HEK293 (cell line): ENCODE measurements around the gene RPL36.

Experiments used
- CTCF ChIA-PET: fragments of 350-600 bp; formaldehyde crosslinking; extraction: SDS; loops from one replicate; lab custom pipeline; 2021; ENCODE audit warnings: antibody characterized with exemption; lab: Yijun Ruan, JAX
- POLR2A ChIA-PET: fragments of 300-600 bp; formaldehyde crosslinking; extraction: SDS; loops from one replicate; lab custom pipeline; 2020; ENCODE audit warnings: antibody characterized with exemption, inconsistent platforms; lab: Yijun Ruan, JAX
- H3K27ac ChIP-seq: fragments of 200-500 bp; sonication (Bioruptor generic); 2 replicates; pipeline ENCODE4 v1.5.1; 2014; ENCODE audit warnings: low read depth, low read length, control low read depth, inconsistent platforms; ENCODE audit errors: extremely low read depth
- H3K36me3 ChIP-seq, 2 experiments: fragments of 200-500 bp in 1 of 2; sonication (Bioruptor generic) in 1 of 2; 1 replicate in 1 of 2; 2 replicates in 1 of 2; pipeline ENCODE4 v1.5.1; 2014 to 2017; ENCODE audit warnings: inconsistent platforms in 2 of 2, low read length in 2 of 2; ENCODE audit not compliant: control insufficient read depth in 2 of 2, insufficient read depth in 1 of 2
- H3K4me1 ChIP-seq: fragments of 200-500 bp; sonication (Bioruptor generic); 2 replicates; pipeline ENCODE4 v1.5.1; 2014; ENCODE audit warnings: mild to moderate bottlenecking, low read length, inconsistent platforms; ENCODE audit not compliant: control insufficient read depth, insufficient read depth
- H3K4me3 ChIP-seq: 2 replicates; pipeline ENCODE4 v1.5.1; 2011; ENCODE audit warnings: low read depth, mild to moderate bottlenecking, control low read depth, low read length, moderate library complexity
- H3K9me3 ChIP-seq: fragments of 200-500 bp; sonication (Bioruptor generic); 2 replicates; pipeline ENCODE4 v1.5.1; 2014; ENCODE audit warnings: low read depth, low read length, inconsistent platforms; ENCODE audit not compliant: control insufficient read depth, insufficient read depth
- GLI2 ChIP-seq: fragments of 450-650 bp; formaldehyde crosslinking; IDR thresholded peaks from 2 replicates; pipeline ENCODE4; 2017; ENCODE audit warnings: missing biosample characterization, missing genetic modification characterization, low read depth, borderline replicate concordance
- GLIS1 ChIP-seq: fragments of 450-650 bp; formaldehyde crosslinking; IDR thresholded peaks from 2 replicates; pipeline ENCODE4 v1.5.1; 2016; ENCODE audit warnings: missing biosample characterization, missing genetic modification characterization
- GLIS2 ChIP-seq: fragments of 450-650 bp; formaldehyde crosslinking; IDR thresholded peaks from 2 replicates; pipeline ENCODE4 v1.5.1; 2016; ENCODE audit warnings: missing biosample characterization, missing genetic modification characterization
- KLF1 ChIP-seq: fragments of 450-650 bp; formaldehyde crosslinking; IDR thresholded peaks from 2 replicates; pipeline ENCODE4 v1.5.1; 2016; ENCODE audit warnings: missing biosample characterization, missing genetic modification characterization
- KLF17 ChIP-seq: fragments of 450-650 bp; formaldehyde crosslinking; IDR thresholded peaks from 2 replicates; pipeline ENCODE4 v1.5.1; 2016; ENCODE audit warnings: missing biosample characterization, missing genetic modification characterization
- PRDM2 ChIP-seq: fragments of 450-650 bp; formaldehyde crosslinking; IDR thresholded peaks from 2 replicates; pipeline ENCODE4 v1.5.1; 2016; ENCODE audit warnings: missing biosample characterization, missing genetic modification characterization, borderline replicate concordance
- ZBTB8A ChIP-seq: fragments of 450-650 bp; formaldehyde crosslinking; IDR thresholded peaks from 2 replicates; pipeline ENCODE4 v1.5.1; 2016; ENCODE audit warnings: missing biosample characterization, missing genetic modification characterization
- ZNF391 ChIP-seq: fragments of 450-650 bp; formaldehyde crosslinking; IDR thresholded peaks from 2 replicates; pipeline ENCODE4 v1.5.1; 2016; ENCODE audit warnings: low read depth, missing biosample characterization, missing genetic modification characterization, borderline replicate concordance
- ZNF510 ChIP-seq: fragments of 450-650 bp; formaldehyde crosslinking; IDR thresholded peaks from 2 replicates; pipeline ENCODE4 v1.5.1; 2018; ENCODE audit warnings: mild to moderate bottlenecking, missing genetic modification characterization, missing biosample characterization; ENCODE audit not compliant: insufficient replicate concordance
- ZNF513 ChIP-seq: fragments of 450-650 bp; IDR thresholded peaks from 2 replicates; pipeline ENCODE4 v1.5.1; 2018; ENCODE audit warnings: missing biosample characterization, missing genetic modification characterization
- ZNF518A ChIP-seq: fragments of 450-650 bp; formaldehyde crosslinking; conservative IDR thresholded peaks from 2 replicates; pipeline ENCODE4 v1.5.1; 2016; ENCODE audit warnings: low read depth, missing biosample characterization, missing genetic modification characterization
- ZNF610 ChIP-seq: fragments of 450-650 bp; formaldehyde crosslinking; IDR thresholded peaks from 2 replicates; pipeline ENCODE4 v1.5.1; 2016; ENCODE audit warnings: missing biosample characterization, missing genetic modification characterization, borderline replicate concordance
- ZNF654 ChIP-seq: fragments of 450-650 bp; formaldehyde crosslinking; IDR thresholded peaks from 2 replicates; pipeline ENCODE4 v1.5.1; 2016; ENCODE audit warnings: low read depth, missing biosample characterization, missing genetic modification characterization
- ZNF785 ChIP-seq: fragments of 450-650 bp; formaldehyde crosslinking; IDR thresholded peaks from 2 replicates; pipeline ENCODE4 v1.5.1; 2016; ENCODE audit warnings: missing biosample characterization, missing genetic modification characterization
- ZNF791 ChIP-seq: fragments of 450-650 bp; formaldehyde crosslinking; IDR thresholded peaks from 2 replicates; pipeline ENCODE4 v1.5.1; 2016; ENCODE audit warnings: missing biosample characterization, missing genetic modification characterization
- TF ChIP-seq, protein P1 (sequence below): fragments of 450-650 bp; formaldehyde crosslinking; IDR thresholded peaks from 2 replicates; pipeline ENCODE4 v1.5.1; 2016; ENCODE audit warnings: missing biosample characterization, missing genetic modification characterization
- TF ChIP-seq, protein P2 (sequence below): fragments of 450-650 bp; formaldehyde crosslinking; IDR thresholded peaks from 2 replicates; pipeline ENCODE4 v1.5.1; 2016; ENCODE audit warnings: missing biosample characterization, missing genetic modification characterization

RPL36 gene

DNA sequence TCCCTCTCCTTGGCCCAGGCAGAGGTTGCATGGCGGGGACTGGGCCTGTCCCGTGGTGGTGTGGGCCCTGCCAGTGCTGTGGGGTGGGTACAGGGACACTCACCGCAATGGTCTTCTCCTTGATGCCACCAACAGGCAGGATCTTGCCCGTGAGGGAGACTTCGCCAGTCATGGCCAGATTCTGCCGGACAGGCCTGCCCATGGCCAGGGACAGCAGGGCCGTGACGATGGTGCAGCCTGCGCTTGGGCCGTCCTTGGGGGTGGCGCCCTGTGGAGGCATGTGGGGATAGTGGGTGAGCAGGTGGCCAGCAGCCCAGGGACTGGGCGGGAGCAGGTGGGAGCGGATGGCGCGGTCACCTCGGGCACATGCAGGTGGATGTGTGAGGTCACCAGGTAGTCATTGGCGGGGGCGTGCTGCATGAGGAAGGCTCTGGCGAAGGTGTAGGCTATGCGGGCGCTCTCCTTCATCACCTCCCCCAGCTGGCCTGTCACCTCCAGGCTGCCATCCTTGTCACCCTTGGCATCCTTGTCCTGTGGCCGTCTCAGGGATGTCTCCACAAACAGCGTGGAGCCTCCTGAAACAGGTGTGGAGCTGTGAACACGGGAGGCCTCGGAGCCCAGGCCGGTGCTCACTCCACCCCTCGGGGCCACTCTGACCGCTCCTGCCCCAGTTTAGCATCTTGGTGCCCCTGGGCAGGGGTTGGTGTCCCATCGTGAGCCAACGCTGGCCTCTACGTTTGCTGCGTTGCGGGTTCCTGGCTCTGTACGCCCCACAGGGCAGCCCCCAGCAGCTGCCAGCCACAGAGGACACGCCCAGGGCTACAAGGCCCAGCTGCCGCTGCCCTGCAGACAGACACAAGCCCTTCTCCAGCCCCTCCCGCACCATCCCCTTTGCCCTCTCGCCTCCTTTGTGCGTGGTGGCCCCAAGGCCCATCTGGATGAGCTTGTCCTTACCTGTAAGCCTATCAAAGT is 3.4 kb downstream of the RPL36 start:
- no peak overlapping the region for H3K4me3 ChIP-seq
- ChIA-PET CTCF (interaction anchor here (1.1 kb wide), 1 partner anchor 16 kb away, joined by 3 read pairs; no protein-coding TSS in a partner anchor), POLR2A (interaction anchor here (0.5 to 1.5 kb wide), 3 partner anchors 10 to 101 kb away, joined by 3 to 6 read pairs (median 3); no protein-coding TSS in a partner anchor)
- peaks cover 5 to 74% of the 10 kb centered on the region in 2 experiments; a peak in 2 of 3 replicates for H3K36me3 ChIP-seq
- no peaks in the 10 kb centered on the region for H3K9me3 ChIP-seq
- H3K4me1 ChIP-seq: no peaks in the 10 kb centered on the region; the same call in 1 of the 2 replicates
- peak overlapping the region; percentile 100 for H3K27ac ChIP-seq
- 0 out of 2 replicates have a peak, but pooled peaks have one; percentile 20 for TF ChIP-seq ZNF391 (tag by site-specific recombination)
- TF ChIP-seq ZNF610 (tag by site-specific recombination): no peak
- 0 out of 2 replicates have a peak, but pooled peaks have one; percentile 16 for TF ChIP-seq ZNF785
- no peak for TF ChIP-seq ZNF510
- no peak for TF ChIP-seq ZNF518A (tag by site-specific recombination)
- TF ChIP-seq ZBTB8A (tag by site-specific recombination): peak; percentile 14; the same call in 1 of the 2 replicates
- no peak for TF ChIP-seq GLIS2 (tag by site-specific recombination)
- TF ChIP-seq KLF1 (tag by site-specific recombination): 0 out of 2 replicates have a peak, but pooled peaks have one; percentile 10
- TF ChIP-seq KLF17 (tag by site-specific recombination): peak; percentile 16; the same call in 1 of the 2 replicates
- peak; percentile 85; the same call in 1 of the 2 replicates for TF ChIP-seq PRDM2
- no peak for TF ChIP-seq ZNF791 (tag by site-specific recombination)
- TF ChIP-seq, protein P1, sequence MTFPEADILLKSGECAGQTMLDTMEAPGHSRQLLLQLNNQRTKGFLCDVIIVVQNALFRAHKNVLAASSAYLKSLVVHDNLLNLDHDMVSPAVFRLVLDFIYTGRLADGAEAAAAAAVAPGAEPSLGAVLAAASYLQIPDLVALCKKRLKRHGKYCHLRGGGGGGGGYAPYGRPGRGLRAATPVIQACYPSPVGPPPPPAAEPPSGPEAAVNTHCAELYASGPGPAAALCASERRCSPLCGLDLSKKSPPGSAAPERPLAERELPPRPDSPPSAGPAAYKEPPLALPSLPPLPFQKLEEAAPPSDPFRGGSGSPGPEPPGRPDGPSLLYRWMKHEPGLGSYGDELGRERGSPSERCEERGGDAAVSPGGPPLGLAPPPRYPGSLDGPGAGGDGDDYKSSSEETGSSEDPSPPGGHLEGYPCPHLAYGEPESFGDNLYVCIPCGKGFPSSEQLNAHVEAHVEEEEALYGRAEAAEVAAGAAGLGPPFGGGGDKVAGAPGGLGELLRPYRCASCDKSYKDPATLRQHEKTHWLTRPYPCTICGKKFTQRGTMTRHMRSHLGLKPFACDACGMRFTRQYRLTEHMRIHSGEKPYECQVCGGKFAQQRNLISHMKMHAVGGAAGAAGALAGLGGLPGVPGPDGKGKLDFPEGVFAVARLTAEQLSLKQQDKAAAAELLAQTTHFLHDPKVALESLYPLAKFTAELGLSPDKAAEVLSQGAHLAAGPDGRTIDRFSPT: peak; percentile 94
- TF ChIP-seq, protein P2, sequence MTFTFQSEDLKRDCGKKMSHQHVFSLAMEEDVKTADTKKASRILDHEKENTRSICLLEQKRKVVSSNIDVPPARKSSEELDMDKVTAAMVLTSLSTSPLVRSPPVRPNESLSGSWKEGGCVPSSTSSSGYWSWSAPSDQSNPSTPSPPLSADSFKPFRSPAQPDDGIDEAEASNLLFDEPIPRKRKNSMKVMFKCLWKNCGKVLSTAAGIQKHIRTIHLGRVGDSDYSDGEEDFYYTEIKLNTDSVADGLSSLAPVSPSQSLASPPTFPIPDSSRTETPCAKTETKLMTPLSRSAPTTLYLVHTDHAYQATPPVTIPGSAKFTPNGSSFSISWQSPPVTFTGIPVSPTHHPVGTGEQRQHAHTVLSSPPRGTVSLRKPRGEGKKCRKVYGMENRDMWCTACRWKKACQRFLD: no peak
- no peak for TF ChIP-seq GLI2 (tag by site-specific recombination)
- TF ChIP-seq ZNF513 (tag by site-specific recombination): peak; percentile 54
- no peak for TF ChIP-seq GLIS1 (tag by site-specific recombination)
- no peak for TF ChIP-seq ZNF654
